WTC11 (cell line): Measurements from ENCODE around the gene MIER1. TPM values are rescaled to one million over a fixed set of nuclear protein-coding genes. Genes with fewer than 3 reads are reported as not detected.
A peak's percentile ranks its signal among the peaks of the same experiment; 100 is the strongest.

ENCODE experiments used
- ATAC-seq: fragments of 200-7000 bp; cut with Tn5 transposase; 2 replicates; pipeline ENCODE4 v1.10.0; 2021; ENCODE audit warnings: mild to moderate bottlenecking, moderate library complexity
- CTCF ChIA-PET: fragments of 300-600 bp; sonication (Branson Sonifier 250); formaldehyde crosslinking; loops from one replicate; lab custom pipeline; 2021; ENCODE audit warnings: antibody characterized with exemption; lab: Charles Lee
- POLR2A ChIA-PET: fragments of 350-600 bp; sonication (Branson Sonifier 250); formaldehyde crosslinking; loops from one replicate; lab custom pipeline; 2021; ENCODE audit warnings: antibody characterized with exemption; lab: Charles Lee
- DNase-seq: peaks from one replicate; pipeline ENCODE4 v3.0.0; 2021; ENCODE audit warnings: low spot score
- H3K27ac Mint-ChIP-seq: 2 replicates; pipeline ENCODE4 v1.8.0; 2021; ENCODE audit warnings: mixed read lengths
- H3K27me3 Mint-ChIP-seq: 2 replicates; pipeline ENCODE4 v1.8.0; 2021; ENCODE audit warnings: low read depth, mild to moderate bottlenecking, moderate library complexity, mixed read lengths
- H3K36me3 Mint-ChIP-seq: 2 replicates; pipeline ENCODE4 v1.8.0; 2021; ENCODE audit warnings: mixed read lengths
- H3K4me1 Mint-ChIP-seq: 2 replicates; pipeline ENCODE4 v1.8.0; 2022; ENCODE audit warnings: mixed read lengths
- H3K4me3 Mint-ChIP-seq: 2 replicates; pipeline ENCODE4 v1.8.0; 2021; ENCODE audit warnings: mild to moderate bottlenecking, moderate library complexity, mixed read lengths
- H3K9me3 Mint-ChIP-seq: 2 replicates; pipeline ENCODE4 v1.8.0; 2021; ENCODE audit warnings: mixed read lengths
- ELF4 ChIP-seq: sonication (generic); formaldehyde crosslinking; IDR thresholded peaks from 2 replicates; pipeline ENCODE4 v1.8.1; 2022; ENCODE audit warnings: low read depth, mild to moderate bottlenecking, moderate library complexity, missing genetic modification reagents
- FOXJ3 ChIP-seq: sonication (generic); formaldehyde crosslinking; IDR thresholded peaks from 2 replicates; pipeline ENCODE4 v1.9.0; 2021; ENCODE audit warnings: missing genetic modification reagents, mild to moderate bottlenecking, borderline replicate concordance
- TP53 ChIP-seq: sonication (generic); formaldehyde crosslinking; IDR thresholded peaks from 2 replicates; pipeline ENCODE4 v1.8.1; 2023; ENCODE audit warnings: mild to moderate bottlenecking, missing genetic modification reagents
- ZNF121 ChIP-seq: sonication (generic); formaldehyde crosslinking; IDR thresholded peaks from 2 replicates; pipeline ENCODE4 v1.8.0; 2023; ENCODE audit warnings: missing genetic modification reagents
- ZNF219 ChIP-seq: sonication (generic); formaldehyde crosslinking; IDR thresholded peaks from 2 replicates; pipeline ENCODE4 v1.8.0; 2023; ENCODE audit warnings: missing genetic modification reagents, mild to moderate bottlenecking, borderline replicate concordance
- ZNF671 ChIP-seq: fragments of 250-450 bp; sonication (Bioruptor Pico); IDR thresholded peaks from 2 replicates; pipeline ENCODE4 v1.8.0; 2021; ENCODE audit warnings: mild to moderate bottlenecking
- total RNA-seq: library from RNA; stranded (reverse); gene quantifications from 3 replicates; pipeline ENCODE4 v1.2.3, GENCODE V29; 2021
- TF ChIP-seq, protein P1 (sequence below): fragments of 250-450 bp; sonication (Bioruptor Pico); conservative IDR thresholded peaks from 2 replicates; pipeline ENCODE4 v1.9.0; 2021; ENCODE audit warnings: mild to moderate bottlenecking
- TF ChIP-seq, protein P2 (sequence below): sonication (generic); formaldehyde crosslinking; IDR thresholded peaks from 2 replicates; pipeline ENCODE4 v1.8.0; 2023; ENCODE audit warnings: missing genetic modification reagents, mild to moderate bottlenecking, borderline replicate concordance
- TF ChIP-seq, protein P3 (sequence below): sonication (generic); formaldehyde crosslinking; IDR thresholded peaks from 2 replicates; pipeline ENCODE4 v1.8.0; 2023; ENCODE audit warnings: missing genetic modification reagents
- TF ChIP-seq, protein P4 (sequence below): sonication (generic); formaldehyde crosslinking; IDR thresholded peaks from 2 replicates; pipeline ENCODE4 v1.8.0; 2022; ENCODE audit warnings: mild to moderate bottlenecking, missing genetic modification reagents
- TF ChIP-seq, protein P5 (sequence below): sonication (generic); formaldehyde crosslinking; IDR thresholded peaks from 2 replicates; pipeline ENCODE4 v1.8.1; 2022; ENCODE audit warnings: low read depth, missing genetic modification reagents, borderline replicate concordance
- TF ChIP-seq, protein P6 (sequence below): sonication (generic); formaldehyde crosslinking; IDR thresholded peaks from 2 replicates; pipeline ENCODE4 v1.8.0; 2022; ENCODE audit warnings: mild to moderate bottlenecking, missing genetic modification reagents

Gene MIER1
- total RNA-seq, 1 experiment from 2014 or later, result 31.0 TPM

DNA sequence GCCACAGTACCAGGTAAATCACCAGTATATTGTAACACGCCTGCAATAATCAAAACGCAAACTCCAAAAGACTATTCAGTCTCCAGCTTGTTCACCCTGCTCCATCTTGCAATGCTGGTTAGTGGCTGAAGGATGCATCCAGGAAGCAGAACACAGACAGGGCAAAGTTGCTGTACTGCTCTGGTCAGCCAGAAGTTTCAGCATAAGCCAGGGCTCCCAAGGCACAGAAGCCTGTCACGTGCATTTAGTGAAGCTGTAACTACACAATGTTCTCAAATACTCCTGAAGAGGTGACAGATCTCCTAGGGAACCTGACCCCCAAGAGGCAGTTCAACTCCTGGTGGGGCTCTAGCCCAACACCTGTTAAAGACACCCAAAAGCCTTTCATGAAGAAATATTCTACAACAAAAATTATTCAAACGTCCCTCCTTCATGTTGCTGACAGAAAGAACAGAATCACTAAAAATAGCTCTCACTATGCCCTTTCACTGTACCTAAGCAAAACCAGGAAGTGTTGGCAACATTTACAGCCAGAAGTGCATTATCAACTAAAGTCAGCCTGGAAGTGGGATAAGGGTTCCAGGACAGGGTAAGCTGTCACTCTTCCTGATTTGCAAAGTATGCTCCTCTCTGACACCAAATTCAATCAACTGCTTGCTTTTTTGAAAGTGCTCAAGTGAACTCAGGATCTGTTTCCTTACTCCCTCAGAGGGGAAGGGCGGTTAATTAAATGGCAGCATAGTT is 77.1 kb downstream of the MIER1 start:
- ATAC-seq, result no peak
- ChIA-PET CTCF (interaction anchor here (0.6 to 1.5 kb wide), 6 partner anchors 13 to 511 kb away, joined by 3 to 5 read pairs (median 3); partner anchors contain the start of gene C1orf141), POLR2A (interaction anchor here (0.5 to 1.6 kb wide), 2 partner anchors 52 to 133 kb away, joined by 3 to 6 read pairs; partner anchors contain the start of genes C1orf141 and SLC35D1)
- H3K36me3 Mint-ChIP-seq, result no peaks in the 10 kb centered on the region
- DNase-seq, result no peak
- no peaks in the 10 kb centered on the region for H3K27me3 Mint-ChIP-seq
- H3K4me1 Mint-ChIP-seq, result no peaks in the 10 kb centered on the region
- H3K27ac Mint-ChIP-seq, result 0 out of 2 replicates have a peak overlapping the region, but pooled peaks have one; percentile 7
- TF ChIP-seq, protein P1, sequence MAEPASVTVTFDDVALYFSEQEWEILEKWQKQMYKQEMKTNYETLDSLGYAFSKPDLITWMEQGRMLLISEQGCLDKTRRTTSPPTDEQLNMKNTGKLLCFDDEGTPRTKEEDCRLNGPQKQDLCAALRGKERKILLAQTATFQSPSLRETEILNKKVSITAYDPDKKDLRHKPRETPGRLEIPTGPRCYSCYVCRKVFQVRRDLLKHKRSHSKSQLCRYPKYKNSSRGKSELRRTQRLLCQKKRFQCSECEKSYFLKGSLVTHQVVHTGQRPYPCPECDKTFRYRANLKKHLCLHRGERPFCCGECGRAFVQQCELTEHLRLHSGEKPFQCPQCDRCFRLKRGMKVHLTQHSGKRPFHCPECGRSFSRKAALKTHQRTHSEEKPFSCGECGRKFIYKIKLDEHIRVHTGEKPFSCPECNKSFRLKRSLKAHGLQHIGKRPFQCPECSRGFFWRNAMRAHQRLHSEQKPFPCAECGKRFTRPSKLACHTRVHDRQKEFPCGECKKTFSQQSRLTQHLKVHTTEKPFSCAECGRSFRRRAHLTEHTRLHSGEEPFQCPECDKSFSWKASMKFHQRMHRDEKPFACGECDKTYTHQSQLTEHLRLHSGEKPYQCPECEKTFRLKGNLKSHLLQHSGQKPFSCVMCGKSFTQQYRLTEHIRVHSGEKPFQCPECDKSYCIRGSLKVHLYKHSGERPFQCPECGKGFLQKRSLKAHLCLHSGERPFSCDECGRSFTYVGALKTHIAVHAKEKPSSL (CRISPR knock-in tag), result no peak
- TF ChIP-seq, protein P2, sequence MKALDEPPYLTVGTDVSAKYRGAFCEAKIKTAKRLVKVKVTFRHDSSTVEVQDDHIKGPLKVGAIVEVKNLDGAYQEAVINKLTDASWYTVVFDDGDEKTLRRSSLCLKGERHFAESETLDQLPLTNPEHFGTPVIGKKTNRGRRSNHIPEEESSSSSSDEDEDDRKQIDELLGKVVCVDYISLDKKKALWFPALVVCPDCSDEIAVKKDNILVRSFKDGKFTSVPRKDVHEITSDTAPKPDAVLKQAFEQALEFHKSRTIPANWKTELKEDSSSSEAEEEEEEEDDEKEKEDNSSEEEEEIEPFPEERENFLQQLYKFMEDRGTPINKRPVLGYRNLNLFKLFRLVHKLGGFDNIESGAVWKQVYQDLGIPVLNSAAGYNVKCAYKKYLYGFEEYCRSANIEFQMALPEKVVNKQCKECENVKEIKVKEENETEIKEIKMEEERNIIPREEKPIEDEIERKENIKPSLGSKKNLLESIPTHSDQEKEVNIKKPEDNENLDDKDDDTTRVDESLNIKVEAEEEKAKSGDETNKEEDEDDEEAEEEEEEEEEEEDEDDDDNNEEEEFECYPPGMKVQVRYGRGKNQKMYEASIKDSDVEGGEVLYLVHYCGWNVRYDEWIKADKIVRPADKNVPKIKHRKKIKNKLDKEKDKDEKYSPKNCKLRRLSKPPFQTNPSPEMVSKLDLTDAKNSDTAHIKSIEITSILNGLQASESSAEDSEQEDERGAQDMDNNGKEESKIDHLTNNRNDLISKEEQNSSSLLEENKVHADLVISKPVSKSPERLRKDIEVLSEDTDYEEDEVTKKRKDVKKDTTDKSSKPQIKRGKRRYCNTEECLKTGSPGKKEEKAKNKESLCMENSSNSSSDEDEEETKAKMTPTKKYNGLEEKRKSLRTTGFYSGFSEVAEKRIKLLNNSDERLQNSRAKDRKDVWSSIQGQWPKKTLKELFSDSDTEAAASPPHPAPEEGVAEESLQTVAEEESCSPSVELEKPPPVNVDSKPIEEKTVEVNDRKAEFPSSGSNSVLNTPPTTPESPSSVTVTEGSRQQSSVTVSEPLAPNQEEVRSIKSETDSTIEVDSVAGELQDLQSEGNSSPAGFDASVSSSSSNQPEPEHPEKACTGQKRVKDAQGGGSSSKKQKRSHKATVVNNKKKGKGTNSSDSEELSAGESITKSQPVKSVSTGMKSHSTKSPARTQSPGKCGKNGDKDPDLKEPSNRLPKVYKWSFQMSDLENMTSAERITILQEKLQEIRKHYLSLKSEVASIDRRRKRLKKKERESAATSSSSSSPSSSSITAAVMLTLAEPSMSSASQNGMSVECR (CRISPR knock-in tag), result no peak
- TF ChIP-seq FOXJ3 (CRISPR knock-in tag) (no peak), ZNF219 (no peak), TP53 (no peak), ELF4 (no peak), ZNF121 (CRISPR knock-in tag) (no peak), ZNF671 (CRISPR knock-in tag) (no peak)
- TF ChIP-seq, protein P3, sequence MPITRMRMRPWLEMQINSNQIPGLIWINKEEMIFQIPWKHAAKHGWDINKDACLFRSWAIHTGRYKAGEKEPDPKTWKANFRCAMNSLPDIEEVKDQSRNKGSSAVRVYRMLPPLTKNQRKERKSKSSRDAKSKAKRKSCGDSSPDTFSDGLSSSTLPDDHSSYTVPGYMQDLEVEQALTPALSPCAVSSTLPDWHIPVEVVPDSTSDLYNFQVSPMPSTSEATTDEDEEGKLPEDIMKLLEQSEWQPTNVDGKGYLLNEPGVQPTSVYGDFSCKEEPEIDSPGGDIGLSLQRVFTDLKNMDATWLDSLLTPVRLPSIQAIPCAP (CRISPR knock-in tag), result no peak
- TF ChIP-seq, protein P4, sequence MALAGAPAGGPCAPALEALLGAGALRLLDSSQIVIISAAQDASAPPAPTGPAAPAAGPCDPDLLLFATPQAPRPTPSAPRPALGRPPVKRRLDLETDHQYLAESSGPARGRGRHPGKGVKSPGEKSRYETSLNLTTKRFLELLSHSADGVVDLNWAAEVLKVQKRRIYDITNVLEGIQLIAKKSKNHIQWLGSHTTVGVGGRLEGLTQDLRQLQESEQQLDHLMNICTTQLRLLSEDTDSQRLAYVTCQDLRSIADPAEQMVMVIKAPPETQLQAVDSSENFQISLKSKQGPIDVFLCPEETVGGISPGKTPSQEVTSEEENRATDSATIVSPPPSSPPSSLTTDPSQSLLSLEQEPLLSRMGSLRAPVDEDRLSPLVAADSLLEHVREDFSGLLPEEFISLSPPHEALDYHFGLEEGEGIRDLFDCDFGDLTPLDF (CRISPR knock-in tag), result no peak
- TF ChIP-seq, protein P5, sequence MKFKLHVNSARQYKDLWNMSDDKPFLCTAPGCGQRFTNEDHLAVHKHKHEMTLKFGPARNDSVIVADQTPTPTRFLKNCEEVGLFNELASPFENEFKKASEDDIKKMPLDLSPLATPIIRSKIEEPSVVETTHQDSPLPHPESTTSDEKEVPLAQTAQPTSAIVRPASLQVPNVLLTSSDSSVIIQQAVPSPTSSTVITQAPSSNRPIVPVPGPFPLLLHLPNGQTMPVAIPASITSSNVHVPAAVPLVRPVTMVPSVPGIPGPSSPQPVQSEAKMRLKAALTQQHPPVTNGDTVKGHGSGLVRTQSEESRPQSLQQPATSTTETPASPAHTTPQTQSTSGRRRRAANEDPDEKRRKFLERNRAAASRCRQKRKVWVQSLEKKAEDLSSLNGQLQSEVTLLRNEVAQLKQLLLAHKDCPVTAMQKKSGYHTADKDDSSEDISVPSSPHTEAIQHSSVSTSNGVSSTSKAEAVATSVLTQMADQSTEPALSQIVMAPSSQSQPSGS (CRISPR knock-in tag), result no peak
- TF ChIP-seq, protein P6, sequence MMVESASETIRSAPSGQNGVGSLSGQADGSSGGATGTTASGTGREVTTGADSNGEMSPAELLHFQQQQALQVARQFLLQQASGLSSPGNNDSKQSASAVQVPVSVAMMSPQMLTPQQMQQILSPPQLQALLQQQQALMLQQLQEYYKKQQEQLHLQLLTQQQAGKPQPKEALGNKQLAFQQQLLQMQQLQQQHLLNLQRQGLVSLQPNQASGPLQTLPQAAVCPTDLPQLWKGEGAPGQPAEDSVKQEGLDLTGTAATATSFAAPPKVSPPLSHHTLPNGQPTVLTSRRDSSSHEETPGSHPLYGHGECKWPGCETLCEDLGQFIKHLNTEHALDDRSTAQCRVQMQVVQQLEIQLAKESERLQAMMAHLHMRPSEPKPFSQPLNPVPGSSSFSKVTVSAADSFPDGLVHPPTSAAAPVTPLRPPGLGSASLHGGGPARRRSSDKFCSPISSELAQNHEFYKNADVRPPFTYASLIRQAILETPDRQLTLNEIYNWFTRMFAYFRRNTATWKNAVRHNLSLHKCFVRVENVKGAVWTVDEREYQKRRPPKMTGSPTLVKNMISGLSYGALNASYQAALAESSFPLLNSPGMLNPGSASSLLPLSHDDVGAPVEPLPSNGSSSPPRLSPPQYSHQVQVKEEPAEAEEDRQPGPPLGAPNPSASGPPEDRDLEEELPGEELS, result no peak
- no peak overlapping the region for H3K4me3 Mint-ChIP-seq
- H3K9me3 Mint-ChIP-seq, result no peaks in the 10 kb centered on the region
